Measurements from ENCODE around the gene MPST.
"Not testable (repeated sequence)": the region's sequence is repeated elsewhere in the genome, so short reads cannot be mapped to it uniquely, and the experiment has no call there.

Gene MPST

DNA sequence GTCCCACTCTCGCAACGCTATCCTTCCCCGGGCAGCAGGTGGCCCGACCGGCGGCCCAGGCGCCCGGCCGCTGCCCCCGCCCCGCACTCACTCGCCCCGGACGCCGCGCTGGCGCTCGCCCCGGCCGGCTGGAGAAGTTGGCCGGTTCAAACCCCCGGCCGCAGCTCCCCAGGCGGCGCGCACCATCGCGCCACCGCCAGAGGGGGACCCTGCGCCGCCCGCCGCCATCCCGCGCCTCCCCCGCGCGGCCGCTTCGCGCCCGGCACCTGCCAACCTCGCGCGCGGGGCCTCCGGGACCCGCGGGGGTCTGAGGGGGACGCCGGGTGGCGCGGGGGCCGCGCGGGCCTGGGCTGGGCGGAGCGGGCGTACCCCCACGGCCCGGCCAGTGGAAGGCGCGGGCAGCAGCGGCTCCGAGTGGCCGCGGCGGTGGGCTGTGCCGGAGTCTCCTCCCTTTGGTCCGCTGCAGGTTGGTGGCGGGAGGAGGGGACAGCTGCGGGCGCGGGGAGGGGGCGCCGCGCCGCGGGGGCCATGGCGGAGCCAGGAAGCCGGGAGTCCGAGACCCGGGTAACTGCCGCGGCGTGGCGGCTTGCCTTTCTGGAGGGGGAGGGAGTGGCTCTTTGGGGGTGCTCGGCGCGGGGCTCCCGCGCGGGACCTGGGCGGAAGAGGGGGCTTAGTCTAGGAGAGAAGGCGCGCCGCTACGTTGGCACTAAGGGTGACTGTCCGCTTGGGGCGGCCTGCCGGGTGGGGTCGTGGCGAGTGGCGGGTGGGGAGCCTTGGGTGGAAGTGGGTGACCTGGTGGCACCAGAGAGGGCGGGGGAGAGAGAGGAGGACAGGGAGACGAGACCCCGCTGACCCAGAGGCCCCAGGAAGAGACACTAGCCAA is at the start of gene MPST, which contains the start of gene TST:
MPST (plus strand) TSS at position 434 of the 883 bp plus-strand sequence; CDS start at position 529, 95 bp downstream.
TST (minus strand) TSS at position 139 of the 883 bp plus-strand sequence. CDS start 715 bp downstream, outside the sequence.
- peak; percentile 45 for DNase-seq

- no peak for DNase-seq
Observed at GRCh38 chr22:36971341-36972125, 48.0 kb upstream of the MPST start.

GRCh38 chr22:36976606-36977005 is 42.9 kb upstream of the MPST start:
- no peak for DNase-seq

DNA sequence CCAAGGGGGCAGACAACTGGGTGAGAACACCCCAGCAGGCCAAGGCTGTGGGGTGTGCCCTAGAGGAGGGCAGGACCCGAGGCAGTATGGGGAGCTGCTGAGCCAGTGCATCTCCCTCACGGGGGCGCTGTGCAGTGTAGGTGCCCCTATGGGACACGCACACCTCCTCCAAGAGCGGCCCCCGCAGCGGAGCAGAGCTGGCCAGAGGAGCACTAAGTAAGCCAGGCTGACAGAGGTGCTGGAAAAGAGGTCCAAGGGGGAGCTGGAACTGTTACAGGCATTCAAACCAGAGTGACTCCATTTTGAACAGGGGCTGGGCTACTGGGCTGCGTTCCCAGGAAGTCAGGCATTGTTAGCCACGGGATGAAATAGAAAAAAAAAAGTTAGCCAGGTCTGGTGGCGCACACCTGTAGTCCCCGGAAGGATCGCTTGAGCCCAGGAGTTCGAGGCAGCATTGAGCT is 42.1 kb upstream of the MPST start:
- peak; percentile 83 for DNase-seq

- peak; percentile 90 for DNase-seq
Observed at GRCh38 chr22:36977947-36978660, 41.4 kb upstream of the MPST start.

- DNase-seq, result no peak
Observed at GRCh38 chr22:36979016-36979910, 40.3 kb upstream of the MPST start.

- DNase-seq, result no peak
Observed at GRCh38 chr22:36981247-36981775, 38.2 kb upstream of the MPST start.

DNA sequence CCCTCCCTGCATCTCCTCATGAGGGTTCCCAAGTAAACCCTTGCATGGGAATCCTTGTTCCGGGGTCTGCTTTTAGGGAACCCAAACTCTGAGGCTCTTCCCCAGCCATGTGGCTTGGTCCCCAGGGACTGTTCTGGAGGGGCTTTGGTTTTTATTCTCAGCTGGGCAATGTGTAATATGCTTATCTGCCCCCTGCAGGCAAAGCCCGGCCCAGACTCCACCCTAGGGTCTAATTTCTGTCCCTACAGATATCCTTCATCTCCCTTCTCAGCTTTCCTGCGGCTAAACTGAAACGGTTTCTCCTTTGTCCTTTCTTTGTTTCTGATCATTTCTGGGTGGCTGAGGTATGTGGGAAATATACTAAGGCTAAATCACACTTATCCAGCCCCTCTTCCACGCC is 37.4 kb upstream of the MPST start:
- no peak for DNase-seq

DNA sequence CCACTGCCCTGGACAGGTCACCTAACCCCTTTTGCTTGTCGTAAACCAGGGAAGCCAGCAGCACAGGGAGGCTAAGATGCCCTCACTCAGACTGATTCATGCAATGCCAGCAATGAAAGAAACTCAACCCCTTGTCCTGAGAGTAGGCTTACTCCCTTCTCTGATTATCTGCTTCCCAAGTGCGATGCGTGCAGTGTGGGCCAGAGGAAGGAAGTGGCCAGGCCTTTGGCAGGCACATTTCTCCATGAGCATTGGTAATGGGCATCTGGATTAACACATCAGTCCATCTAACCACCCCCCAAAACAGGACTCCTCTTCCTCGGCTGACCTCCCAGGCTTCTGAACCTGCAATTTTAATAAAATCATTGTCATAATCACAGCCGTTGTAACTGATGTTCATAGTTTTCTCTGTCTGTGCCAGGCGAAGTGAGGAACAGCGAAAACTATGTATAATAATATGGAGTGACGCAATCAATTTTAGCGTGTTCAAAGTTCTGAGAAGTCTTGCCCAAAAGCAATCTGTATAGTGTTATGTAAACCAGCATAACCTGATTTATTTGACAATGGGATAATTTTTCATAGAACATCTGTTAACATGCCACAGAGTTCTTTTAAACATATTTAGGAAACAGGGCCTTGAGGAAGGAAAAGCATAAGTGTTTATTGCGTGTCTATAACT is 34.2 kb upstream of the MPST start:
- DNase-seq, result no peak

DNA sequence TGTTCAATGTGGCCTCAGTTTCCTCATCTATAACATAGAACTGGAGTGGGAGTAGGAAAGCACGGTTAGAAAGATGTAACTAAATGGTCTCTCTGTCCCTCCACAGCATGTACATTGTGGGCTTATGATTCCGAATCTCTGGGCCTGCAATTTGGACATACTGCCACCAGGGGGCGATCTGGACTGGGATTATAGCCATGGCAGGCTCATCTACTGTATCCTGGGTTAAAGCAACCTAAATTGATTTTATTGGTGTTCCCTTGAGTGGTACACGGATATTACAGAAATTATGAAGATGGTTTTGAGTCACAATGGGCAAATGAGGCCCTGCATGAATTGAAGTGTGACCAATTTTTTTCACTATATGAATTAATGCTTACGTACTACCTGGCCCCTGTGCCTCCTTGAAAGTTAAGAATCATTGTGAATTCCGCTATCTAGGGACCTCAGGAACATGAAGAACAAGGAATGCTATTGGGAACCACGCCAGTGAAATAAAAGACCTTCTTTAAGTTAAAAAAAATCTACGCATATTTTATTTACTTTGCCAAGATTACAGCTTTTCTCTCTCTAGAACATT is 33.2 kb upstream of the MPST start:
- DNase-seq, result peak; percentile 30

GRCh38 chr22:36988075-36988832 is 31.3 kb upstream of the MPST start:
- no peak for DNase-seq

DNA sequence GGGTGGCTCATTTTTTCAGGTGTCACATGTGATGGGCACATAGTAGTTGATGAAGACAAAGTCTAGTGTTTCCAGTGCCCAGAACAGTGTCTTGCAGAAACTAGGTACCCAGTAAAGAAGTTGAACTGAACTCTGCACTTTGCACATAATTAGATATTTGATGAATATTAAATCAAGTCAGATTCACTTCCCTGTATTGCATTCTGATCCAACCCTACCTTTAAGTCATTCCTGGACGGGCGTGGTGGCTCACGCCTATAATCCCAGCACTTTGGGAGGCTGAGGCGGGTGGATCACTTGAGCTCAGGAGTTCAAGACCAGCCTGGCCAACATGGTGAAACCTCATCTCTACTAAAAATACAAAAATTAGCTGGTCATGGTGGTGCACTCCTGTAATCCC is 30.5 kb upstream of the MPST start:
- not testable (repeated sequence) for DNase-seq

DNA sequence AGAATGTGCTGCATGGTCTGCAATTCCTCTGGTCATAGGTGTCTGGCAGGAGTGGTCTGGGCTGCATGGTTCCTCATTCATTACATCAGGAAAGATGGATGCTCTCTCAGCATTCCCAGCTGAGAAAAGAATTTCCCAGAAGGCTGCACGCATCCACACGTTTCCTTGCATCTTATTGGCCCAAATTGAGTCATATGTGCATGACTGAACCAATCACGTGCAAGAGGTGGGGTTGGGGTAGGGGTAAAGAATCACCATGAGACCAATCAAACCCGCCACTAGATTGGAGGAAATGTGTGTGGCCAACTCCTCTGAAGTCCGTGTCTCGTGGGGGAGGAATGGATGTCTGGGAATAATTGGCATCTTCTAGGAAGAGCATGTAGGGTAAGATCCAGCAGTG is 29.1 kb upstream of the MPST start:
- DNase-seq, result no peak

GRCh38 chr22:36991206-36991605 is 28.3 kb upstream of the MPST start:
- no peak for DNase-seq

GRCh38 chr22:36997746-36998145 is 21.8 kb upstream of the MPST start:
- no peak for DNase-seq

DNA sequence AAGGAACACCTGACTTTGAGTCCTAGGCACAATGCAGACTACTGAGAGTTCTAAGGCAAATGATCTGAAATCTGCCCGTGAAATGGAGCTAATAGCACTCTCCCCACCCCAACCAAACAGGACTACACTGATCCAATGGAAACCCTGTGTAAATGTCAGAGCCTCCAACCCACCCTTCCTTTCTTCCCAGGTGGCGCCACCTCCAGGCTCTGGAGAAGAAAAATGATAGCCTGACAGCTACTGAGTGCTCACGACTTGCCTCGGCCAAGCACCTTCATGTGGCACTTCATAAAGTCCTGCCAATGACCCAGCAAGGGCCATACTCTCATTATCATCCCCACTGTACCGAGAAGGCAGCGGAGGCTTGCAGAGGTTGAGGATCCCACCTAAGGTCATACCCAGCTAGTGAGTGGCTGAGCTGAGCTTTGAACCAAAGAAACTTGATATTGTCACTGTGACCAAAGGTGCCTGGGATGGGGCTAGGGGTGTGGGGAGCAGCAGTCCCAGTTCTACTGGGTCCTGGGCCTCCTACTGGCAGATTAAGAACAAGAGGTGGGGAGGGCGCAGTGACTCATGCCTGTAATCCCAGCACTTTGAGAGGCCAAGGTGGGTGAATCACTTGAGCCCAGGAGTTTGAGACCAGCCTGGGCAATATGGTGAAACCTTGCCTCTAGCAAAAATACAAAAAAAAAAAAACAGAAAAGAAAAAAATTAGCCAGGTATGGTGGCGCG is 20.8 kb upstream of the MPST start:
- no peak for DNase-seq

DNA sequence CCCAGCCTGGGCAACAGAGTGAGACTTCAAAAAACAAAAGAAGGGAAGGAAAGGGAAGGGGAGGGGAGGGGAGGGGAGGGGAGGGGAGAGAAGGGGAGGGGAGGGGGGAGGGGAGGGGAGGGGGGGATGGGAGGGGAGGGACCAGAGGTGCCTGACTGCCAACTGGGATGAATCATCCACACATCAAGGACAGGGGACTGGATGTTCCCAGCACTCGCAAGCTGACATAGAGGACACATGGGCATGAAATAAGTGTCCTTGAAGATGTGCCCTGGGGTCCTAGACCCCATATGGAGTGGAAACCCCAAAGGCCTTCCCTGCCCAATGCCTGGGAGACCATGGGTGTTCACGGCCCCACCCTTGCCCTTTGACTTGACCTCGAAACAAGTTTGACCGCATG is 20.1 kb upstream of the MPST start:
- DNase-seq, result no peak

DNA sequence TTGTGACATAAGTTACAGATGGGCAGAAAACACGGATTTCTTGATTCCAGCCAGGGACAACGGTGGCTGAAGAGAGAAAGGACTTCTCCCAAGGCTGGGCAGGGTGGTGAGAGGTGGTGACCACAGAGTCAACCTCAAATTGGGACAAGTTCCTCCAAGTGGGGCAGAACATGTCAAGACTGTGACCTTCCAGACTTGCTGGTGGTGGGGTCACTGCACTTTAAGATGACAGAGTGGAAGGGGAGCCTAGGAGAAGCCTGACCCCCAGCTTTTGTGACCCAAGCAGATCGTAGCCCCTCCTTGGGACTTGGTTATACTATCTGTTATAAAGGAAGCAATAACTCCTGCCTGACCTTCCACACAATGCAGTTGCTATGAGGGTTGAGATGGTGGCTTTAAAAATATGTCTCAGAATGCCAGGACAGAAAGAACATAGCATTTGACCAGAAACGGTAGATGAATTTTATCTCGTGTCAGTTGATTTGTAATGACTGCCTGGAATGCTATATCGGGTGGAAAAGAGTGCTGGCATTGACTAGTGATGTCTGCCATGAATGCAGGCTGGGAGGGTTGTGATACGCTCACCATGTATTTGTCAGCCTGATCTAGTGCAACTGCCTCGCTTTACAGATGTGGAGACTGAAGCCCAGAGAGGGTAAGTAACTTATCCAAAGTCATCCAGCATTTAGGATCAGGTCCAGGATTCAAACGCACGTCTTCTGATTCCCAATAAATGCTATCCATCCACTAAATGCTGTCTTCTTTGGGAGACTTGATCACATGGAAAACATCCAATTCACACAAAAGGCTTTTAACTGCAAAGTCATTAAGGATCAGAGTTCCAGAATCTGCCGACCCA is 18.6 kb upstream of the MPST start:
- no peak for DNase-seq
